ENCODE results near the gene LRRC4C. TPM values are rescaled to one million over a fixed set of nuclear protein-coding genes. Genes with fewer than 3 reads are reported as not detected.
"Not testable (repeated sequence)": the region's sequence is repeated elsewhere in the genome, so short reads cannot be mapped to it uniquely, and the experiment has no call there.

Gene LRRC4C
- total RNA-seq, 1 donor from 2014 or later = not detected

DNA sequence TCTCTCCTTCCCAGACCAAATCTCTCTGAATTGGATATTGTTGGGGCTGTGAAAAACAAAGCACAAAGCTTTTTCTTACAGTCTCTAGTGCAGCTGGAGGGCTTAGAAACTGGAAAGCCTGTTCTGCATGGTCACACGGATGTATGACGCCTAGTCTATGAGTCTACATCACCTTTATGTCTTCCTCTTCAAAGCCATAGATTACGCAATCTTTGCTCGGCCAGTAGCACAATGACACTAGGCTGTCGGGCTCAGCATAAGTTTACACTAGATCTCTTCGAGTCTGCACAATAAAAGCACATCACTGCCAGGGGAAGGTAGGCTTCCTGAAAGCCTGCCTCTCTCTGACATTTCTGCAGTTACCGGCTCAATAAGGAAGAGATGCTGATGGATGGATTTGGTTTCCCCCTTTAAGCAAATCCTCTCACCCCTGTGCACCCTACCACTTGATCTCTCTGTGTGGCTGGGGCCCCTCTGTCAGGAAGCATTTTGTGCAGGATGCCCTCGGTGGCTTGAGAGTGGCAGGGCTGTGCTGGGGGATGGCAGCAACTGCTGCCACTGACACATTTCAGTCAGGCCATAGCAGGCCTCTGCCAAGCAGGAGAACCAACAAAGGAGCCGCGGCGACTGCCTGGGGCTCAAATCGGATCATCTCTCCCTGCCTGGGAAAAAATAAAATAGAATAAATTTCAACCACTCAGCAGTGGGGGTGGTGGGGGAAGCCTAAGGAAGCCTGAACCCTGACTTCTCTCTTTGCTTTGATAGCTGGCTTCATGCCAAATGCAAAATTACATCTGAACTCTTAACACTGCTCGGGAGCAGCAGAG is 1272.8 kb downstream of the LRRC4C start:
- DNase-seq (ENCODE audit: low read depth in 2 of 2) = no peak

DNA sequence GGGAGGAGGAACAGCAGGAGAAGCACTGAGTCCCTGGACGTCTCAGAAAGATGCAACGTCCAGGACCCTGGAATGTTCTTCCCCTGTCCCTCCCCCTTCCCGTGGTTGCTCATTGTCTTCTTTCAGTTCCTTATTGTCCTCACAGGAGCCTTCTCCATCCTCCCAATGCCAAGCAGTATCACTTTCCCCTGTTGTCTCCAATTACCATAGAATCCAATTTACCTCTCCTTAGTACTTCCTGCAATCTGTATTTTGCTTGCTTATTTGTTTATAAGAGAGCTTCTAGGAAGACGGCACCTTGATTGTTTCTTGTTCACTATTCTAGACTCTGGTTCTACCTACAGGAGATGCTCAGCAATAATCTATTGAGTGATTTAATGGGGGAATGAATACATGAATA is 1273.7 kb downstream of the LRRC4C start:
- DNase-seq (ENCODE audit: low read depth in 2 of 2) = no peak

DNA sequence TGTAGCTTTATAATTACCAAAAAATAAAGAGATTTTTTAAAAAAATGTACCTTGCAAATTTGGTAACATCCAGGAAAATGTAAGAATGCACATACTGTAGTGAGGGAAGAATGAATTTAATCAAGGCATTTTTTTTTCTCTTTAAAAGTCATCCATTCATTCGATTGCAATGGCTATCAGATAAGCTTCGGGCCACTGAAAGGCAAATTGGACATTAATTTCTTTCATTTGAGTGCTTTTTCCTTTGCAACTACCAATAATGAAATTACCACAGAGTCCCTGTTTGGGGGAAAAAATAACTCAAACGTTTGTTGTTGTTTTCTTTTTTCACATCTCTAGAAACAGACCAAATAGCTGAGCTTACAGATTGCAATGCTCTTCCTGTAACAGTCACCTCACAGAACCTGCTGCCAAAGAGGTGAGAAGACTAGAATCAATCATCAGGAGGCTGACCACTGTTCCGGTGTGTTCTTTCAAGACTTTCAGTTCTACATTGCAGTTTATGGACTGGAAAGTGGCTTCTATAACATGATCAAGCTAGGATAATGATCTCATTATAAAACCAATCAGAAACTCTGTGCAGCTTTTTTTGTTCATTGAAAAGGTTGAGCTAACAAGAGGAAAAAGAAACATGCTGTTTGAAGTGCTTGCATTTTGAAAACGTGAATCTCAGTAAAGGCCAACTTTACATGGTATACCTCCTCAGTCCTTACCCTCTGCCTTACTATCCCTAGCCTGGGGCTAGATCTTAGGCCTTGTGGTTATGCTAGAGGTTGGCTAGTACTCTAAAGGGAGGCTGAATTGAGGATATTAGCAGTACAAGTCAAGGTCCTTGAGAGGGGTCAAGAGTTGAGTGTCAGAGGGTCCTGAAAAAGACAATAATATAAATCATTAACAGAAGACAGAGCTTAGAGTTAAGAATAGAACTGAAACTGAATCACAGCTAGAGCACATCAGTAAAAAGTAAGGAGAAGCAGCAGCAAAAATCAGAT is 1276.1 kb downstream of the LRRC4C start:
- DNase-seq (ENCODE audit: low read depth in 2 of 2) = no peak

DNA sequence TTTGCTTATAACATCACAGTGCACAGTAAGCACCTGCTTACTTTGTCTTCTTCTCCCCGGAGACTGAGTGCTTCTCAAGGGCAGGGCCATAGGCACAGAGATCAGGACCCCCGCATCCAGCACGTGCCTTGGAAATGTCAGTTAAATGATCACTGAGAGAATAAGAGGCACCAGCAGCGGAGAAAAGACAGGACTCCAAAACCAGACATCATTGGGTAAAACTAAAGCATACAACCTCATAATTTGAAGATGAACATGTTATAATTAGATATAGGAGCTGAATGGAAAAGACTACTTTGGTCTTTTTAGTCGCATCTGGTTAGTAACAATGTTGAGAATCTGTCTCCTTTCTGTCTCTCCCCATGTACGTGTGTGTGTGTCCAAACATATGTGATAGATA is 1279.9 kb downstream of the LRRC4C start:
- DNase-seq (ENCODE audit: low read depth in 2 of 2) = no peak

DNA sequence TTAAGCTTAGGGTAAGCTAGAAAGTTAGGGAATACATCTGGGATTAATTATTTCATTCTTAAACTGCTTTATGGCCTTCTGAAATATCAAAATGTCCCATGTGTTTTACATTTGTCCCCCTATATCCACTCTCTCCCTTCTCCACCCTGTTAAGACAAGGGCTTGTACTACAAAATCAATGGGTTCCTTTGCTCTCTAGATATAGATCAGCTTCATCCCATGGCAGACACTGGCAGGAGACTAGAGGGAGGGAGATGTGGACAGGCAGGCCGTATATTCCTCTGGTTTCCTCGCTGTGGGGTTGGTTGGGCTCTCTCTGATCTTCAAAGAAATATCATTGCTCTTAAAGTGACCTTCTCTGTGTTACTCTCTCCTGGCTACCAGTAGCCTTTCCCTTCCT is 1281.0 kb downstream of the LRRC4C start:
- no peak for DNase-seq (ENCODE audit: low read depth in 2 of 2)

DNA sequence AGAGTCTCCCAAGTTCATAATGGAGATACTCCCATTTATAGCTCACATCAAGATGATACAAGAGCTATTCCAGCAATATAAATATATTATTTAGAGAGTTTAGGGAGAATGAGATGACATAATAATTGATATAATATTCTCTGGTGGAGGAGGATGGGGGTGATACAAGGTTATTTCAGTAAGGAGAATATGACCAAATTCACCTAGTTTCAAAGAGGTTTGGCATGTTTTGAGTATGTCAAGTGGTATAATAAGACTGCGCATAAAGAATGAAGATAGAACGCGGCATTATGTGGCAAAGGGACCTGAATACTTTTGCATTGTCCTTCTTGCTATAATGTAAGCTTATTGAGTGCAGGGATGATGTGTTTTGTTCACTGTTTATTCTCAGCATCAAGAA is 1283.5 kb downstream of the LRRC4C start:
- DNase-seq (ENCODE audit: low read depth in 2 of 2) = no peak

DNA sequence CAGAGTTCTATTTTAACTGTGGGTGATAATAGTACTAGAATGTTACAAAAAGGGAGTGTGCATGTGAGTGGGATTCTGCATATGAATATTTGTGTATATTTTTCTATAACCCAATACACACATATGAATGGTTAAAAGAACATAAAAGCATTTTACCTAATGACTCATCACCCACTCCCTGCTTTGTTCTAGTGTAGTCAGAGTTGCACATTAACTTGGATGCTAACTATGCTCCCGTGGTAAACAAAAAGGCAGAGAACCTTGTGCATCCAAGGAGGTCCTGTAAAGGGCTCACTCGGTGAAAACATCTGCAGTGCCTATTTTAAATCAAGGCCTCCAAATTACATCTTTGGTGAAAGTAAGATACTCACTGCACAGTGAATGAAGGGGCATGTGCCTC is 1289.4 kb downstream of the LRRC4C start:
- DNase-seq (ENCODE audit: low read depth in 2 of 2) = no peak

DNA sequence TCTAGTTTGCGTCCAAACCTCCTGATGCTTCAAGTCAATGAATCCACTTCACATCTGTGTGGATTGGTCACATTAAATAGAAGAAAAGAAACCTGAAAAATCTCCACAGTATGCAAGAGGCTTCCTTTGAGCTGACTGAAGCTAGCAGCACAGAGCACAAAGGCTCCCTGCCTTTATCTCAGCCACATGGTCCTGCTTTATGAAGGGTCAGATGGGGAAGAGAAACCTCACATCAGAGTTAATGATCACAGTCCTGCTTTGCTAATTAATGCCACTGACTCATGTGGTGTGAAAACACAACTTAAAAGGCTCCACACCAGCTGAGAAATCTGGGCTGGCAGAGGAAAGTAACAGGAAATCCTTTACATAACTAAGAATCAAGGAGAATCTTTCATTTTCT is 1291.0 kb downstream of the LRRC4C start:
- no peak for DNase-seq (ENCODE audit: low read depth in 2 of 2)

DNA sequence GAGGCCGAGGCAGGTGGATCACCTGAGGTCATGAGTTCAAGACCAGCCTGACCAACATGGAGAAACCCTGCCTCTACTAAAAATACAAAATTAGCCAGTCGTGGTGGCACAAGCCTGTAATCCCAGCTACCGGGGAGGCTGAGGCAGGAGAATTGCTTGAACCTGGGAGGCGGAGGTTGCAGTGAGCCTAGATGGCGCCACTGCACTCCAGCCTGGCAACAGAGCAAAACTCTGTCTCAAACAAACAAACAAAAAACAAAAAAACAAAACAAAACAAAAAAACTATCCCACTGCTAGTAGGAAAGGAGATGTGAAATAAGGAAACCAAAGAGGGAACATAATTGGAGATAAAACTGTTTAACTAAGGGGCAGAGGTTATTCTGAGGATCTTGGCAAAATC is 1291.6 kb downstream of the LRRC4C start:
- DNase-seq (ENCODE audit: low read depth in 2 of 2) = not testable (repeated sequence)

DNA sequence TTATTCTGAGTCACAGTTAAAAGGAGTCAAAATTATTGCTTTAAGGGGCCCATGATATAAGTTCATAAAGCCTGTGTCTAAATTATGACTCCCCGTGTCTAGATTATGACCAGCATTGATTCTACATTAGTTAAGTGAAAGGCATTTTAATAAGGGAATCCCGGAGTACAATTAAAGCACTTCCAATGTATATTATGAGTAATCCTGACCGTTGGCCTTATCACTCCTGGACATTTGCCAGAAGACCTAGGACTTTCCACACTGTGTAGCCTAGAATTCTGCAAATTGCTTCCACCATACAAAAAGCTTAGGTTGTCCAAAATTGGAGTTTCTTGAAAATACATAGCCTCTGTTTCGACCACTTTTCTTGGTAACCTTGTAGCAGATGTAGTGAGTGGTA is 1292.6 kb downstream of the LRRC4C start:
- DNase-seq (ENCODE audit: low read depth in 2 of 2) = no peak

DNA sequence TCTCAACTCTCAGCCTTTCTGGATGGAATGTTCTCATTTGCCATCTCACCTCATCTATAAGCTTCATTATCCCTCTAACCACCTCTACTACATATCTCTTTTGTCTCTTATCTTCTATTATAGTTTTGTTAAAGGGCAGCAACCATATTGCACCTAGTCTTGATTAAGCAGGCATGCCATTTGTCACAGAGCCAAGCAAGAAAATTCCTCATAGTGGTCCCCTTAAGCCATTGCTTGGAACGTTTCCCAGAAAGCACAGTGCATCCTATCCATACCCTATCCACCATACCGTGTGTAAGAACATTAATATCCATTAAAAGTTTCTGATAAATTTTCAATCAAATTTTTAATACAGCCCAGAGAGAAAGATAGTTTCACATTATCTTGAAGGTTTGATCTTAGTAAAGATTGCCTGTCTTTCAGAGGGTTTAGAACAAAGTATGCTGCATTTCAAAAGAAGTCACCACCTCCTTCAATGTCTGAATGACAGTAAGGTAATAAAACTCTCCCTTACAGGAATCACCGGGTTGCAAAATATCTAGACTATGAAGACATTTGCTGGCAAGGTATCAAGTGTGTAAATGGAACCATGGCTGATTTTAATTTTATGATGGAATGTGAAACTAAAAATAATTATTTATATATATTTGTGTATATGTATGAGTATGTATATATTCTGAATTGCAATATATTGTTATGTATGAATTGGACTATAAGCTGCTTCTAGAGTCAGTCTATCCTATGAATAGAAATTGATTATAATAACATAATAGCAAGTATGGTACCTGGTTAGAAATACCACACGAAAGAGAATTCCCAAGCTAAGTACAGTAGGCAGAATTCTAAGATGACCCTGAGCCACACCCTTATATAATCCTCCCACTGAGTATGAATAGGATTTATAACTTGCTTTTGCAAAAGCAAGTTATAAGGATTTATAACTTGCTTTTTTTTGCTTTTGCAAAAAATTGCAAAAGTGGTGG is 1296.3 kb downstream of the LRRC4C start:
- no peak for DNase-seq (ENCODE audit: low read depth in 2 of 2)

DNA sequence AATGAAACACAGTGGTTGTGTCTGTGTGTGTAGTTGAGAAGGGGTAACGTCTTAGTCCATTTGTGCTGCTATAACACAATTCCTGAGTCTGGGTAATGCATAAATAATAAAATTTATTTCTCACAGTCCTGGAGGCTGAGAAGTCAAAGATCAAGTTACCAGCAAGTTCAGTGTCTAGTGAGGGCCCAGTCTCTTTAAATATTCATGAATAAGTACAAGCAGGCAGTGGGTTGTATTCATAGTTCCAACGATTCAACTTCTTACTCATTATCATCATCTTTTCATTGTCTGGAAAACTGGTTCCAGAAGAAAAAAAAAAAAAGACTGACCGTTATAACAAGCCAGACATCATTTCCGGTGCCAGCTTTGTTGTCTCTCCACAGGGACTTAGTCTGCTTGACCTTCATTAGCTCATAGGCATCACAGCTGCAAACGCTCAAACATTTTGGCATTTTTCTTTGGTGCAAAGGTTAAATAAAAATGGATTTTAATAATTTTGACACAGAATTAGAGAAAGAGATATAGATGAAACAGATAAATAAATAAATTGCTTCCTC is 1297.5 kb downstream of the LRRC4C start:
- no peak for DNase-seq (ENCODE audit: low read depth in 2 of 2)

DNA sequence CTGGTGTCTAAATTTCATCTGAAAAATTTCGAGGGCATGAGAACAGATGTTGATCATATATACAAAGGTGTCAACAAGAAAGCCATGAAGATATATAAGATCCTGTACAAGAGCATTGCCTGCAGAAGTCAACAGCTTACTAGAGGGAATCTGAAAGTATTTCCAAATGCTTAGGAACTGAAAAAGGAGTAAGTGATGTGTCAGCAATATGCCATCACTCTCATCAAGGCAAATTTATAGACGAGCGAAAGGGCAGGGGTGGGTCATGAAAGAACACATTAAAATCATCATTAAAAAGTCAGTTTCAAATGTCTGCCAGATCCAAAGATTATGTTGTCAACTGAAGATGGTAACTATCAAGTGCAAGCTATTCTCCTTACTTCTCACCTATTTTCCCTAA is 1299.0 kb downstream of the LRRC4C start:
- no peak for DNase-seq (ENCODE audit: low read depth in 2 of 2)

DNA sequence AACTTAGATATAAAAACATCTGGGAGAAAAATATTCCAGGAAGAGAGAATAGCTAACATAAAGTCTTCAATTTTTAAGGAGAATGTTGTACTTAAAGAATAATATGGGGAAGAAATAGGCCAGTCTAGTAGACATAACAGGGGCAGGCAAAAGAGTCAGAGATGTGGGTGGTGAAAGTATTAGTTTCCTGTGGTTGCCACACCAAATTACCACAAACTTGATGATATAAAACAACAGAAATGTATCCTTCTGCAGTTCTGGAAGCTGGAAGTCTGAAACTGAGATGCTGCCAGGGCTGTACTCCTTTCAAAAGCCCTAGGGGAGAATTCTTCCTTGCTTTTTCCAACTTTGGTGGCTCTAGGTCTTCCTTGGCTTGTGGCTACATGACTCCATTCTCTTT is 1309.7 kb downstream of the LRRC4C start:
- no peak for DNase-seq (ENCODE audit: low read depth in 2 of 2)

DNA sequence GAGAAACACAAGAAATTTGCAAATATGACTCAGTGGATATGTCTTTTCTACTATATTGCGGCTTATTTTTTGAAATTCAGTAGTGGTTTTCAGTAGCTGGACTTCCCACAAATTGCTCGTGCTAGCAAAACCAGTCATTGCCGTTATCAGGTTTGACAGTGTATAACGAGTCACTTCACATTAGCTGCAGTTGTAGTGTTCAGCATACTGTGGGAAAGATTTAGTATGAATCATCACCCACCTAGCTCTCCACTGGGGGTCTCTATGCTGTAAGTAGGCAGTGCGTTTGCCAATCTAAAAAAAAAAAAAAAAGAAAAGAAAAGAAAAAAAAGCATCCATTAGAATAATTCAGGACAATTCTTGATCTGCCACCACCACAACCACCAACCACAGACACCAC is 1318.9 kb downstream of the LRRC4C start:
- no peak for DNase-seq (ENCODE audit: low read depth in 2 of 2)

DNA sequence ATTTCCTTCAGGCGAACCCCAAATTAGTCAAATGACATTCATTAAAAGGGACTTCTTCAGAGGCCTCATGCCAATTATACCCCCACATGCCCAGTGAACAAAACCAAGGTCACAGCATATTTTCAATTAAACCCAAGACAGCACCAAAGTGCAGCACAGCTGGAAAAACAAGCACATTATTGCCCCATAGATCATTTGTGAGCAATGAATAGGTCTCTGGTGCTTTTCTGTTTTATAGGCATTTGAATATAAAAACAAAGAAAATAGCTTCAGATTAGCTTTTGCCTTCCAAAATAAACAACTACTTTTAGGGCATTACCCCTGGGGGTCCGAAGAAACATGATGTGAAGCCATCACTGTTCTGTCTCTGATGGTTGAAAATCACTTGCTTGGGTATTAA is 1319.9 kb downstream of the LRRC4C start:
- no peak for DNase-seq (ENCODE audit: low read depth in 2 of 2)

DNA sequence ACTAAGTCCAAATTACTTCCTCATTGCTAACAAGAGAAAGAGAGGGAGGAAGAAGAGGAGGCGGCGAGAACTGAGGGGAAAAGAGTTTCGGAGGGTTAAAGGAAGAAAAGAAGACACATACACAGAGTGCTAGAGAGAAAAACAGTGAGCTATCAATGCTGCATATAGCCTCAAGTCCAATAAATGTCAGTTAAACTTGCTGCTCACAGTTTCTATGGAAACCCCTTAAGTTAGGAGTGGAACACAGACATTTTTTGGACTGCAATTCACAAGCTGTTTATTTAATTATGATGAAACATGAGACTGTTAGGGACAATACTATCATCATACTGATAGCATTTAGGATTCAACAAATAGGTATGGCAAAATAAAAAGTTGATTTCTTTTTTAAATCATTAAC is 1320.4 kb downstream of the LRRC4C start:
- DNase-seq (ENCODE audit: low read depth in 2 of 2) = no peak

DNA sequence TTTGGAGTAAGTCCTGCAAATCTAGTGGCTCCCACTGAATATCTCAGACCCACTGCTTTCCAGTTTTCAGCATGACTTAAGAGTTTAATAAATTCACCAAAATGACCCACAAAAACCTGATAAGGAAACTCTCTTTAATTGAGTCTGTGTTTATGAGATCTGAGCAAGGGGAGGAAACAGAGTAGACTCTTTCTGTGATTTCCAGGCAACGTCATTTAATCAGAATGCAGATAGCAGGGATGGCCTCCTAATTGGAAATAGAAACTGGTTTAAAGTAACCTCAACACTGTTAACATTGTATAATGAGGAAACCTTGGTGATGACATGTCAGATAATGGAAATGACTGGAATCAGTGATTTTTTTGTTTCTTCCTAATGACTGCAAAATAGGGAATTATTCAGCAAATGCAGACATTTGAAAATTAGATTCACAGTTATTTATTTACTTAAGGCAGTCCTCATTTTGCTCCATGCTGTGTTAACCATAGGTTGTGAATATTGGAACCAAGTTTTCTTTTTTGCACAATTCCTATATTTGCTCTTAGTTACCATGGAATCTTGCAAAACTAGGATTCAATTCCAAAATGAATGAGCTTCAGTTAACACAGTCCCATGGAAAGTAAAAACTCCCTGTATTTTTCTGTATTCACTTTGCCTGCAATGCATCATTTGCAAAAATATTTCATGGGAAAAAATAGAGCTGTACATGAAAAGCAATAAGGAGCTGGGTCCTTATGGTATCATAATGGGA is 1324.5 kb downstream of the LRRC4C start:
- DNase-seq (ENCODE audit: low read depth in 2 of 2) = no peak

DNA sequence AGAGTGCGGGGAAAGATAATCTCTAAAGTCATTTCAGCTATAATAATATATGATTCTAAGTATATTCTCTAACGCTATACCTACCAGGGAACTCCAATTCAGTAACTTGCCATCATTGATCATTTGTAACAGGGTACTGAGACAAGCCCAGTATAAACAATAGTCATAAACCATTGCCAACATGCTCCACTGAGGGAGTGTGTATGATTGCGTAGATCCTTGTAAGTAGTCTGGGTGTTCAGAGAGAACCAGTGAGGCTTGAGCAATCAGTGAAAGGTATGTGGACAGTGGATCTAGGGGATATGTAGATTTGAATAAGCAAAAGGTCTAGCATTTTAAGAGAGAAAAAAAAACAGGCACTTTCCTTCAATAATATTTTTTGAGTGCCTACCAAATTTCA is 1326.0 kb downstream of the LRRC4C start:
- DNase-seq (ENCODE audit: low read depth in 2 of 2) = no peak

DNA sequence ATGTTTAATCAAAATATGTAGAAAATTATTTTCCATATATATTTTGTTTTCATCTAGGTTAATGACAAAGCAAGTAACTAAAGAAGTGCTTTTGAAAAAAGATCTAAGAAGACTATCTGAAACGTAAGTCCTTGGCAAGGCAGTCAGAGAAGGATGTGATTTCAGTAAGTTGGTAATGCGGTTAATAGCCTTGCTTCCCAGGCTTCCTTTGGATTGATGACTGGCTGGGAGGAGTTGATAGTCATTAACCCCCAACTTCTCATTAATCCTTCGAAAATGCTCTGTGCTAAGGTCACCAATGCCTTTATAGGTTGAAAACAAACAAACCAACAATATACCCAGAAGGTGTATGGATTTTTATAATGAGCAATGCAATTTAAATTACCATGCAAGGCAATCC is 1326.5 kb downstream of the LRRC4C start:
- no peak for DNase-seq (ENCODE audit: low read depth in 2 of 2)
